Loucy (cell line): ENCODE data around the gene TJP3.

Source experiments
- H2AFZ ChIP-seq: fragments of 200-600 bp; sonication (generic); 2 replicates; pipeline ENCODE4 v1.6.0; 2016; ENCODE audit warnings: antibody characterized with exemption, mild to moderate bottlenecking, low read length, moderate library complexity
- H3F3A ChIP-seq: fragments of 200-600 bp; 2 replicates; pipeline ENCODE4 v1.6.0; 2016; ENCODE audit warnings: antibody characterized with exemption, low read depth, mild to moderate bottlenecking
- H3K27me3 ChIP-seq: fragments of 200-600 bp; sonication (generic); 2 replicates; pipeline ENCODE4 v1.6.1; 2014; ENCODE audit warnings: low read length, mild to moderate bottlenecking; ENCODE audit not compliant: insufficient read depth, poor library complexity, severe bottlenecking
- H3K36me3 ChIP-seq: fragments of 200-600 bp; sonication (generic); 2 replicates; pipeline ENCODE4 v1.6.1; 2016; ENCODE audit warnings: low read length; ENCODE audit not compliant: insufficient read depth
- H3K4me1 ChIP-seq: fragments of 200-600 bp; sonication (generic); 2 replicates; pipeline ENCODE4 v1.5.1; 2014; ENCODE audit warnings: low read length, mild to moderate bottlenecking; ENCODE audit not compliant: insufficient read depth, poor library complexity, severe bottlenecking
- H3K4me2 ChIP-seq: fragments of 200-600 bp; sonication (generic); 2 replicates; pipeline ENCODE4 v1.6.0; 2014; ENCODE audit warnings: antibody characterized with exemption, low read length, low read depth, mild to moderate bottlenecking; ENCODE audit not compliant: poor library complexity, severe bottlenecking
- H3K4me3 ChIP-seq: fragments of 200-600 bp; sonication (generic); 2 replicates; pipeline ENCODE4 v1.5.1; 2014; ENCODE audit warnings: low read length, mild to moderate bottlenecking, mixed read lengths; ENCODE audit not compliant: poor library complexity, severe bottlenecking
- H3K79me2 ChIP-seq: fragments of 200-600 bp; sonication (generic); 2 replicates; pipeline ENCODE4 v1.6.1; 2014; ENCODE audit warnings: low read length; ENCODE audit not compliant: insufficient read depth
- H3K9ac ChIP-seq: fragments of 200-600 bp; sonication (generic); 2 replicates; pipeline ENCODE4 v1.6.0; 2014; ENCODE audit warnings: mild to moderate bottlenecking, low read depth, low read length, moderate library complexity; ENCODE audit not compliant: poor library complexity, severe bottlenecking
- H3K9me2 ChIP-seq: fragments of 200-600 bp; sonication (generic); replicated peaks from 2 replicates; pipeline ENCODE4 v1.6.1; 2016; ENCODE audit warnings: low read depth, low read length, mixed read lengths
- H3K9me3 ChIP-seq: fragments of 200-600 bp; sonication (generic); 2 replicates; pipeline ENCODE4 v1.6.1; 2014; ENCODE audit warnings: mild to moderate bottlenecking, antibody characterized with exemption, low read length, low read depth; ENCODE audit not compliant: insufficient read depth
- H4K20me1 ChIP-seq: fragments of 200-600 bp; sonication (generic); 2 replicates; pipeline ENCODE4 v1.6.0; 2014; ENCODE audit warnings: antibody characterized with exemption, low read length, mild to moderate bottlenecking; ENCODE audit not compliant: insufficient read depth, poor library complexity, severe bottlenecking
- CTCF ChIP-seq: fragments of 200-600 bp; sonication (generic); conservative IDR thresholded peaks from 2 replicates; pipeline ENCODE4 v1.5.1; 2014; ENCODE audit warnings: mild to moderate bottlenecking, antibody characterized with exemption, low read length
- EZH2phosphoT487 ChIP-seq: fragments of 200-600 bp; IDR thresholded peaks from 2 replicates; pipeline ENCODE4 v1.6.1; 2018; ENCODE audit warnings: antibody characterized with exemption, mild to moderate bottlenecking, moderate library complexity, borderline replicate concordance

The TJP3 gene

GRCh38 chr19:3694361-3695123 lies 13.6 kb upstream of the TJP3 start:
- H3K36me3 ChIP-seq: no peaks in the 10 kb centered on the region
- H3K9me3 ChIP-seq: no peaks in the 10 kb centered on the region
- H3K9me2 ChIP-seq: no peaks in the 10 kb centered on the region
- H3K9ac ChIP-seq: no peak overlapping the region
- H3K4me2 ChIP-seq: no peak overlapping the region
- H3K4me3 ChIP-seq: no peak overlapping the region
- peaks cover 49% of the 10 kb centered on the region for H4K20me1 ChIP-seq
- H3K27me3 ChIP-seq: no peaks in the 10 kb centered on the region
- no peak for TF ChIP-seq CTCF
- no peak for TF ChIP-seq EZH2phosphoT487
- H3K79me2 ChIP-seq: peaks cover 24% of the 10 kb centered on the region
- H3K4me1 ChIP-seq: peaks cover 29% of the 10 kb centered on the region
- H3F3A ChIP-seq: no peaks in the 10 kb centered on the region
- H2AFZ ChIP-seq: no peak overlapping the region

GRCh38 chr19:3695124-3695733 lies 13.0 kb upstream of the TJP3 start:
- no peak overlapping the region for H3K4me2 ChIP-seq
- H3K9me2 ChIP-seq: no peaks in the 10 kb centered on the region
- no peaks in the 10 kb centered on the region for H3K36me3 ChIP-seq
- H4K20me1 ChIP-seq: peaks cover 45% of the 10 kb centered on the region
- H3K4me3 ChIP-seq: no peak overlapping the region
- H3F3A ChIP-seq: no peaks in the 10 kb centered on the region
- no peaks in the 10 kb centered on the region for H3K27me3 ChIP-seq
- H2AFZ ChIP-seq: no peak overlapping the region
- peaks cover 28% of the 10 kb centered on the region for H3K4me1 ChIP-seq
- H3K79me2 ChIP-seq: peaks cover 29% of the 10 kb centered on the region
- no peak overlapping the region for H3K9ac ChIP-seq
- TF ChIP-seq CTCF: no peak
- no peak for TF ChIP-seq EZH2phosphoT487
- H3K9me3 ChIP-seq: no peaks in the 10 kb centered on the region

DNA sequence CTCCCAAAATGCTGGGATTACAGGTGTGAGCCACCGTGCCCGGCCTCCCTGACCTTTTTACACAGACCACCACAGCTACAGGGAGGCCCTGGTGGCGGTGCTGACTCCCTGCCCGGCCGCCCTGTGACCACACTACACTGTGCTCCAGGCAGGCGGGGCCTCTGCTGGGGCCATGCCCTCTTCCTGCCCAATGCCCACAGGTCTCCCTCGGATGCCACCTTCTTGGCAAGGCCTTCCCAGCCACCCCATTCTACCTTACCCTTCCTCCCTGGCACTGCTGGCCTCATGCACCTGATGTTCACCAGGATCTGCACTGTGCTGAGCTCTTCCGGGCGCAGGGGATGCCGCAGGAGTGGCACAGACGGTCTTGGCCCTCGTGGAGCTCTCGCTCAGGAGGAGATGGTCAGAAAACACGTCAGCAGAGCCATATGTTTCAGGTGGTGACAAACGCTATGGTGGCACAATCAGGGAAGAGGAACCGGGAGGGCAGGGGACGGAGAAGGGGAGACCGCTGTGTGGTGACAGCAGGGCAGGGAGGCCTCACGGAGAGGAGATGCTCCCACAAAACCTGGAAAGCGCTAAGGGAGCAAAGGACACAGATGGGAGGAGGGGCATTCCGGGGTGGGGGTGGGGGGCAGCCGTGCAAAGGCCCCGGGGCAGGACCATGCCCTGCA lies 12.1 kb upstream of the TJP3 start:
- H3K9me2 ChIP-seq: no peaks in the 10 kb centered on the region
- no peak overlapping the region for H3K4me3 ChIP-seq
- no peak overlapping the region for H3K4me2 ChIP-seq
- H3K9ac ChIP-seq: no peak overlapping the region
- TF ChIP-seq CTCF (no peak), EZH2phosphoT487 (no peak)
- H3F3A ChIP-seq: no peaks in the 10 kb centered on the region
- H4K20me1 ChIP-seq: peaks cover 43% of the 10 kb centered on the region
- H3K79me2 ChIP-seq: peaks cover 29% of the 10 kb centered on the region
- H3K27me3 ChIP-seq: no peaks in the 10 kb centered on the region
- no peaks in the 10 kb centered on the region for H3K9me3 ChIP-seq
- H3K4me1 ChIP-seq: peaks cover 20% of the 10 kb centered on the region
- no peak overlapping the region for H2AFZ ChIP-seq
- H3K36me3 ChIP-seq: no peaks in the 10 kb centered on the region
